Inflammatory macrophage treated with lipopolysaccharide for 4 hours (primary cell): ENCODE data around the gene SIRT7.

Source experiments
- DNase-seq: peaks from one replicate; pipeline ENCODE4 v3.0.0-alpha.2; 2020

Gene SIRT7

DNA sequence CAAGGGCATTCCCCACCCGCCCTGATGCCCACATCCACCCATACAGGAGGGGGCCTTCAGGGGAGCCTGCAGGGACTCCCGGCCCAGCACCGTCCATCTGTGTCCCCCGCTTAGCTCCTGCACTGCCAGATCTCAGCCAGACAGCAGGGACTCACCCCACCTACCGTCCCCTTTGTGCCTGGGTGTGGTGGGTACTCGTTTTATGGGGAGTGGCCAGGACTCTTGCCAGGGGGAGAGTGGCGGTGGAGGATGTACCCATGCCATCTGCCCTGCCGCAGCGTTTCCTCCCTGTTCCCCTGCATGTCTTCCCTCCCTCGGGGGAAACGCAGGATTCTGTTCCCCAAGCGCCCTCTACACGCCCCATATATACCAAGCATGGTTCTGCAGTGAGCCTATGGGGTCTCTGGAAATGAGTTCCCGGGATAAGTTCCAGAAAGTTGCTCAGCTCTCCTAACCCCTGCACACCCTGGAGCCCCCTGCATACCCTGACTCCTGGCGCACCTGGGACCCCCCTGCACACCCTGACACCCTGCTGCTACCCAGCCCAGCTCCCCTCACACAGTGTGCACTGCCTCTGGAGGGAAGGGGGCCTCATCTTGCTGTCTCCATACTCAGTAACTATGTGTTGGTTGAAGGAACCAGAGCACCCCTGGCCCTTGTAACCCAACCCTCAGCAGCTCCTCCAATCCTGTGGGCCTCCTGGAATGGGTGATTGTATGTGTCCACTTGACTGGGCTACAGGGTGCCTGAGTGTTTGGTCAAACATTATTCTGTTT lies 13.8 kb upstream of the SIRT7 start:
- DNase-seq: no peak

DNA sequence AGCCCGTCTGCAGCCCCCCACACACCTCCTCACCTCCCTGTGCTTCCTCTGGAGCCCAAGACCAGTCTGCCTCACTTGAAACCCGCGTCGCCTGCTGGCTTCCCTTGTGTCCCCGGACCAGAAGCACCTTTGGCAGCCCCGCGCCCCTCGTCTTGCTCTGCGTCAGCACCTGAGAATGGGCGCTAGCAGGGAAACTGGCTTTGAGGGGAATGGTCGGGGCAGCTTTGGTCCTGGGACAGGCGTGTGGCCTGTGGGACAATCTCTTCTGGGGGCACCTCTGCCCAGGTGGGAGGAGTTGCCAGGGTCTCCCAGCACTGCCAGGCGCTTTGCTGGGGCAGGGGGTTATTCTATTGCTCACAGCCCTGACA lies 13.2 kb upstream of the SIRT7 start:
- no peak for DNase-seq

GRCh38 chr17:81930142-81931125 lies 12.5 kb upstream of the SIRT7 start:
- no peak for DNase-seq

DNA sequence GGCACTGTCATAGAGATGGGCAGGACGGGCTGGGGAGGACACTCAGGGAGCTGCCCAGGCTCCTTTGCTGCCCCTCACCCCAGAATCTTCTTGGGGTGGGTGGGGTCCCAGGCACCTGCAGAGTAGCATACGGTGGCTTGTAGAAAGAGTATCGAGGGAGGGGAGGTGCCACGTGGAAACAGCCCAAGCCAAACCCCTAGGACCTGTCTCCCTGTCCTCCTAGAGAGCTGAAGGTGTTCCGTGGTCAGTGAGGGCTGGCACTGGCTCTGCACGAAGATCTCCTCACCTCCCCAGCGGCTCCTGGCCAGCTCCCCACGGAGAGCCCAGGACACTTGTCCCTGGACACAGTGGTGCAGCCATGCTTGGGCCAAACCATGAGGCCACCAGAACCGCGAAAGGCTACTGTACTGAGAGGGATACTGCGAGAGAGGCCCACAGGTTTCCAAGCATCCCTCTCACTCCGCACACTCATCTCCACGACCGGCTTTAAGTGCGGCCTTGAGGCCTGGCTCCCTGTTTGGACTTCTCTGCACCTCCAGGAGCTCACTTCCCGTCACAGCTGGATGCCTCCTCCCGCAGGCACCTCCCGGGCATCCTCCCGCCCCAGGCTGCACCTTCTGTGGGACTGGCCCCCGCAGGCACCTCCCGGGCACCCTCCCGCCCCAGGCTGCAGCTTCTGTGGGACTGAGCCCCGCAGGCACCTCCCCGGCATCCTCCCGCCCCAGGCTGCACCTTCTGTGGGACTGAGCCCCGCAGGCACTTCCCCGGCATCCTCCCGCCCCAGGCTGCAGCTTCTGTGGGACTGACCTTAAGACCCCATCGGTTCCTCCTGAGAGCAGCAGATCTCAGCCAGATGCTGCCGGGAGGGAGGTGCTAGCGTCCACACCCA lies 11.5 kb upstream of the SIRT7 start:
- no peak for DNase-seq

DNA sequence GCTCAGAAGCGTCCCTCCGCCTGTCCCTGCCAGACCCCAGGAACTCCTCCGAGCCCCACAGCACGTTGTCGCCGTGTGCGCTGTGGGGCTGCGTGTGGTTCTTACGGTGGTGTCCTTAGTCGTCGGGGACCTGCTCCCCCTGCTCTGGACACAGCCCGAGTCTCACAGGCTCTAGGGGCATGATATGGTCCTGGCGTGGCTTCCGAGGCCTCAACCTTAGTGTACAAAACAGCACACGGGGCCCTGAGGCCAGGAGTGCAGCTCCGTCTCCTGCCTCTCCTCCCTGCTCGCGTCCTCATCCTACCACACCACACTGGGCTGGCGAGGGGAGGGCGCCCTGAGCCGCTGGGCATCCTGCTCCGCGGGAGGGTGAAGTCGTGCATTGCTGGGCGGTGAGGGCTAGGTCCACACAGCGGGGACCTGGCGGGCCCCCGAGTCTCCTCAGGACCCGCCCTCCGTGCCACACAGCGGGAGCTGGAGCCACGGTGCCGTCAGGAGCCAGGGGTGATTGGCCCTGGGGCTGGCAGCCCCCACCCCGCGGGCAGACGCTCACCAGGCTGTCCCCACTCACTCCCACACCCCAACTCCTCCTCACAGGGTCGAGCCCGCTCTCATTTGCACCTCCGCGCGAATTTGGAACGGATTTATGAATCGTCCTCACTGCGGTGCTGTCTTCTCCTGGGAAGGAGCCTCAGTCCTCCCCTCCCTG lies 10.7 kb upstream of the SIRT7 start:
- DNase-seq: no peak

GRCh38 chr17:81927653-81928543 lies 9.9 kb upstream of the SIRT7 start, which contains the start of gene MAFG:
Gene MAFG, minus strand, starts transcription at chr17:81927735. Its CDS starts 4,550 bp downstream, at chr17:81923185.
- peak; percentile 94 for DNase-seq

DNA sequence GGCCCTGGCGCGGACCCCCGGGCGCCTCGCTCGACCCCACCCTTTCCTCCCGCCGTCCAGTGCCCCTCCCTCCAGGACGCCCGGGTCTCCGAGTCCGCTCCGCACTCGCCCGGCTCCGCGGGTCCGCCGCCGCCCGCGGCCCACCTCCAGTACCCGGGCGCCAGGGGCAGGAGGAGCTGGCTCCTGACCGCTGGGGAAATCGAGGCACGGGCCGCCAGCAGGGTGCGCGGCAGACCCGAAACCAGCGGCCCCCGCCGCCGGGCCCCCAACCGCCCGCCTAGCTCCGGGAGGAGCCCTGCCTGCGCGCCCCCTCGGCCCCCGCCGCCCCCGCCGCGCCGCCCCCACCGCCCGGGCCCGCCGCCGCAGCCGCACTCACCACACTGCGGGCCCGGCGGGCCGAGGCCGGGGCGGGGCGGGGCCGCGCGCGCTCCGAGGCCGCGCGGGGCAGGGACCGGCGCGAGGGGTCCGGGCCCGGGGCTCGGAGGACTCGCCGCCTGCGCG lies 9.2 kb upstream of the SIRT7 start:
- DNase-seq: no peak

- peak; percentile 77 for DNase-seq
These were observed 8.6 kb upstream of the SIRT7 start for GRCh38 chr17:81926451-81927151.

- DNase-seq: no peak
These were observed 8.0 kb upstream of the SIRT7 start for GRCh38 chr17:81925860-81926450.

DNA sequence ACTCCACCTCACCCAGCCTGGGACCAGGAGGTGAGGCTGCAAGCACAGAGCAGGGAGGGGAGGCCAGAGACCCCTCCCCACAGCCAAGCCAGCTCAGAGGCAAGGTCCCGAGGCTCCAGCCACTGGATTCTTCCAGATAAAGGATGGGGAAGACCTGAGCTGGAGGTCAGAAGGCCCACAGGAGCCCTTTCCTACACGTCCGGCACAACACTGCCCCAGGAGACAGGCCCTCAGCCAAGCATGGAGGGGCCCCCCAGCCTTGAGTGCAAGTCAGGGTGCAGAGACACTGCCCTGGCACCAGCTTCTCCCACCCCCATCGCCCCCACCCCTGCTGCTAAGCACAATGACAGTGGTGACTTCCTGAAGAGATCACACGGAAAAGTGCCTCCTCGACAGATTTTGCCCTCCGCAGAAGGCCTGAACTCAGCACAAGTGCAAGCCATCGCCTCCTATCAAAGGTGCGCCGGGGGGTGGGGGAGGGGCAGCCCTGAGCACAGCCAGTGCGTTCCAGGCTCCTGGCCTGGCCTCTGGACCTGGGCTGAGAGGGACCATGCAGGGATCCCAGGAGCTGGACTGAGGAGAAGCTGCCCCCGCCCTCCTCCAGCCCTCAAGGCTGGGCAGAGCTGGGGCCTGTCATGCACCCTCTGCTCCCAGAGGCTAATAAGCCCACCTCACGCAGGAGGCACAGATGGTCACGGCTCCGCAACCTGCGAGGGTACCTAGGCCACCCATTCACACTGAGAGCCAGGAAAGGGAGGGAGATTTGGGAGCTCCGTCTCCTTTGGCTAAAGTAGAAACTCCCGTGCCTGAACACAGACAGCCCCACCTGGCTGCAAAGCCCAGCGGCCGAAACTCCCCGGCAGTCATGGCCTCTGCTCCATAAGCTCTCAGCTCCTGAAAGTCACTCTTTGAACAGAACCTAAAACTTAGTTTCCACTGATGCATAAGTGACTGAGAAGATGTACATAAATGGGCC lies 6.9 kb upstream of the SIRT7 start:
- no peak for DNase-seq

DNA sequence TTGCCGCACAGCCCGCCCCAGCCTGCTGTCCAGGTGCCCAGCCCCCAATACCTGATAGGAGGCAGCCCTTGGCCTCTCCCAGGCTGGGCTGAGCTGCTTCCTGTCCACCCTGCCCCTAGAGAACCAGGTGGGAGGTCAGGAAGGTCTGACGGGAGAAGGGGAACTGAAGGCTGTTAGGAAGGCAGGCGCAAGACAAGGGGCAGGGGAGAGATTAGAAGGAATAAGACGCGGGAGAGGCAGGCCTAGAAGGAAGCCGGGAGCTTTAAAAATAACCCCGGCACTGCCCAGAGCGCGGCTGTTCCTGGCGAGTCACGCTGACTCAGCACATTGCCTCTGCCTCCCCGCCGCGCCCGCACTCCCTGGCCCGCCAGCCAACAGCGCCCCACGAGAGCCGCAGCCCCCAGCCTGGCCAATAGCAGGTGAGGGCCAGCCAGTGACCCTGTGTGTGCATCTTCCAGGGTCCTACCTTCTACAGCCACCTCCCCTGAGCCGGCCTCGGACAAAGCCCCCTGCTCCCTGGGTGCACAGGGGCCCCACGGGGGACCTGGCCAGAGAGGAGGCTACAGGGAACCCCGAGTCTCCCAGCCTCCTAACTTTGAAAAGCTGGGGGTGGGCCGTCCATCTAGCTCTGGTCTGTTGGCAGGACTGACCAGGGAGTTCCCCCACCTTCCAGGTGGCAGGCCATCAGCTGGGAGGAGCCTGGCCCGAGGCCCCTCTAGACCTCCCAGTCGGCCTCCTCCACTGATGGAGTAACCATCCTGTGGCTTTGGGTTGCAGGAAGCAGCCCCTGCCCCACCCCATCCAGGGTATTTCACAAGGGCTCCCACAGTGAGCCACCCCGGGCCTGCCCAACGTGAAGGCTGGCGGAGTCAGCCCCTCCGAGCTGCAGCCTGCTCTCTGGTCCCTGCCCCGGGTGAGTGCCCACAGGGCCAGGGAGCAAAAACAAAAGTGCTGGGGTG lies 5.6 kb upstream of the SIRT7 start:
- peak; percentile 76 for DNase-seq

DNA sequence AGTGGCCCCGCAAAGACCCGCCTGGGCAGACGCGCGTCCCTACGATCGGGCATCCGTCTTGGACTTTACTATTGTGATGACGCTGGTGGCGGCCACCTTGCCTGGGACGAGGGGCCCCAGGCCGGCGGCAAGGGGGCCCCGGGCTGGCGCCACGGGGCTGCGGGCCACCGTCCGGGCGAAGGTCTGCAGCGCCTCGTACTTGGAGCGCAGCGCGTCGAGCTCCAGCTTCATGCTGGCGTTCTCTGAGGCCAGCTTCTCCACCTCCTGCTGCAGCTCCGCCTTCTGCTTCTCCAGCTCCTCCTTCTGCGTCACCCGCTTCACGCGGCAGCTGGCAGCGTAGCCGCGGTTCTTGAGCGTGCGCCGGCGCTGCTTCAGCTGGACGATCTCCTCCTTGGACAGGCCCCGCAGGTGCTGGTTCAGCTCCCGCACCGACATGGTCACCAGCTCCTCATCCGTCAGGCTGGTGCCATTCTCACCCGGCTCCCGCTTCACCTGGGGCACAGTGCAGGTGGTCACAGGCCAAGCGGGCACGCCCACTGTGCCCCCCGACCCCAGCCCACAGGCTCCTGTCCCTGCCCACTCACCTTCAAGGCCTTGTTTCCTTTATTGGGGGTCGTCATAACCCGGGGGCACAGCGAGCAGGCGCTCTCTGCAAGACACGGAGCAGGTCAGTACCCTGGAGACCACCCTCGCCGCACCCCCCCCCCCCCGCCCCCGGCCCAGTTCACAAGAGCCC lies 4.8 kb upstream of the SIRT7 start:
- peak; percentile 30 for DNase-seq

GRCh38 chr17:81921996-81922565 lies 4.1 kb upstream of the SIRT7 start:
- no peak for DNase-seq

DNA sequence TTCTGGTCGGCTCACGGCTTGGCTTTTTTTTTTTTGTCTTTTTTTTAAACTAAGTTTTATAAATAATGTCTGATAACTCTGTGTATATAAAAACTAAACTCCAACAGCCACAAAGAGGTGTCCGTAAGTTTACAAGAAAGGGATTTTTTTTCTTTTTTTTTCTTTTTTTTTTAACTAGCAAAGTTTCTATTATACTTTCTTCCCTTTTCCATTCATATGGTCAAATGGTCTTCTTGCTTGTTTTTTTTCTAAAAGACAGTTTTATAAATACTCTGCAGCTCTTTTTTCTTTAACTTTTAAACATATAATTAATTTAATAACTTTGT lies 3.5 kb upstream of the SIRT7 start:
- DNase-seq: no peak

GRCh38 chr17:81920612-81921536 lies 2.9 kb upstream of the SIRT7 start:
- peak; percentile 77 for DNase-seq
